ENCODE measurements around the gene MYO9B.

Gene MYO9B

DNA sequence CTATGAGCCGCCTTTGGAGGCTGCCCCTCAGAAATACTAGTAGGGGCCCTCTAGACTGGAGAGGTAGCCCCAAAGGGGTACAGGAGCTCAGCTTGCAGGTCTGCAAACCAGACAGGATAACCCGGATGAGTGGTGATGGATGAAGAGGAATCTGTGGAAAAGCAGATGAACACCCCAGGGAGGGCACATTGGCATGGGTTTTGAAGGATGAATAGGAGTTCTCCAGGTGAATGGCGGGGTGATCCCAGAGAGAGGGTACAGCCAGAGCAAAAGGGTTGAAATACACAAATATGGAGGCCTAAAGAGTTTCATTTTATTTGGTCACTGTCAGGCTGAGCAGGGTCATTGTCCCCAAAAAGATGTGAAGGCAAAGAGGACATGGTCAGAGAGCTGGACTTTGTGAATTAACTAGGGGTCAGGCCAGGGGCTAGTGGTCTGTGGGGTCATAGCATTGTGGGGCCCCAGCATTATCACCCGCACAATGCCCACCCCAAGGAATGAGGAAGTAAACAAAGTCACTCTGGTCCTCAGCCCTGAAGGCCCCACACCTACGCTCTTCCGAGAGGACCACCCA lies 165.3 kb downstream of the MYO9B start:
- no peak for DNase-seq (ENCODE audit: low read depth in 2 of 2, low spot score in 1 of 2)

DNA sequence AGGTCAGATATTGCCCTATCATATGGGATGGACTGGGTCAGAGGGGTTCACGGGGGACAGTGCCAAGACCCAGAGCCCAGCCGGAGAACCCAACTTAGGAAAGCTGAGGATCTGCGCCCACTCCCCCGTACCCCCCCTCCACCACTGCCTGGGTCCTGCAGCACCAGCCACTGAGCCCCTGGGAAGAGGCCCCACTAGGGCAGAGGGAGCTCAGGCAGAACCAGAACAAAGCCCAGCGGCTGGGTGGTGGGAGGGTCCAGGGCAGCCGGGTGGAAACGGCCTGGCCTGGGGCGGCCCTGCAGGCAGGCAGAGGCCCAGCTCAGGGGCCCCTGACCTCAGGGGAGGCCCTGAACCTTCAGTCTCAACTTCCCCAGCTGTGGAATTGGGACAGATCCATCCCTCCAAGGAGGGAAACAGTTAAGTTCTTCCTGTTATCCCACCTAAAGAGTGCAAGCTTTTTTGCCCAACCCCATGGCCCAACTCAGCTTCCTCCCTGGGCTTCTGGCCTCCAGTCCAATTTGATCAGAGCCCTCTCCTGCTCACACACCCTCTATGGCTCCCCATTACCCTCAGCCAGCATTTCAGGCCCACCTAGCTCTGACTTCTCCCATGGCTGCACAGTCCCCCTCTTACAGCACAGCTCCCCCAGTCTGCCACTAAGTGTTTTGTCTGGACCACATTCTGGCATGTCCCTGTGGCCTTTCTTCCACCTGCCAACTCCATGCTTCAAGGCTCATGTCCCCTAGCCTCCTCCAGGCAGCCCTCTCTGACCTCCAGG lies 167.0 kb downstream of the MYO9B start:
- no peak for DNase-seq (ENCODE audit: low read depth in 2 of 2, low spot score in 1 of 2)

DNA sequence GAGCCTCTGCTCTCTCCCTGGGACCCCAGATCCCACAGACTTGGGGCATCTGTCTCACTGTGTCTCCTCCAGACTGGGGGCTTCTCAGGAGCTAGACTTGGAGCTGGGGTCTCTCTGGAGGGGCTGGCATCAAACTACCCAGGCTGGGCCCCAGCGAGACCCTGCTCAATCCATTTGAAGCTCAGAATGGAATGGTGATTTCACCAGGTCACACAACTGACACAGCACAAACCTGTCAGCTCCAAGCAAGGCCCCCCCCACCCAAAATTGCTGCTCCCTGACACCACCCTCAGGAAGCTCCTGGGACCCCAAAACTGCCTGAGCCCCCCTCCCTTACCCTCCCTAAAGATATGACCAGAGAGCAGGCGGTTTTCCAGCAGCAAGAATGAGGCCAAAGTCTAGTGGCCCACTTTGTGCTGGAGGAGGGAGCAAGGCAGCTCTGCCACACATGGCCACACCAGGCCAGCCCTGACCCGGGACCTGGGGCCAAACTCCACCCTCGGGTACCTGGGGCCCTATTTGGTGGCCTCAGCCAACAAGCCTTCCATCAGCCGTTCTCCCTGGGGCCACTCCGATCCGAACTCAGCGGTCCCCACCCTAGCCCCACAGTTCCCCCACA lies 167.7 kb downstream of the MYO9B start:
- DNase-seq (ENCODE audit: low read depth in 2 of 2, low spot score in 1 of 2) = no peak

DNA sequence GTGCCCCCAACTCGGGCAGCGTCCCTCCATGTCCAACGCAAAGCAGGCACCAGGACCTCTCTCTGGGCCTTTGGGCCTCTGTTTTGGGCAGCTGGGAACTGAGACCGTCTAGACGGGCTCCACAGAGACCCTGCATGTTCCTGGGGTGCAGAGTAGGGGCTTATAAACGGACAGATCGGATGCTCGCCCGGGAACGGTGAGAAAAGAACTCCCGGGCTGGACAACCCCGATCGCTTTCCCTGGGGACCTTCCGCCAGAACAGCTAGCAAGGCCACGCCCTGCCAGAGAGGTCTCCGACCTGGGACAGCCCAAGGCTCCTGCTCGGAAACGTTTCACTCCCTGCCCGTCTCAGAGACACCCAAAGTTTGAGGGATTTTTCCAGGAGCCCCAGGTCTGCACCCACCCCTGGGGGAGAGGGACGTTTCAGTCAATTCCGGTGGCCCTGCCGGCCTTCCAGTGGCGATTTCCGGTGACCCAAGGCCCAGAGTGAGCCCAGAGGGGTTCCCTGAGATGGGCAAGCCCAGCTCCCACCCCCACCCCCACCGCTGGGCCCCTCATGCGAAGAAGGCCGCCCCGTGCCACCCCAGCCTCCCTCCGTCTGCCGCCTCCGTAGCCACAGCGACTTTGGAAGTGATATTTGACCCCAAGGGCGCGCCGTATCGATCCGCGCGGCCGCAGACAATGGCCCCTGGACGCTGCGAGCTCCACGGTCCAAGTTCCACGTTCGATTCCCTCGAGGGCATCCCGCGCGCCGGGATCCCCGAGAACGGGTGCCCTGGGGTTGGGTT lies 168.4 kb downstream of the MYO9B start:
- no peak for DNase-seq (ENCODE audit: low read depth in 2 of 2, low spot score in 1 of 2)

DNA sequence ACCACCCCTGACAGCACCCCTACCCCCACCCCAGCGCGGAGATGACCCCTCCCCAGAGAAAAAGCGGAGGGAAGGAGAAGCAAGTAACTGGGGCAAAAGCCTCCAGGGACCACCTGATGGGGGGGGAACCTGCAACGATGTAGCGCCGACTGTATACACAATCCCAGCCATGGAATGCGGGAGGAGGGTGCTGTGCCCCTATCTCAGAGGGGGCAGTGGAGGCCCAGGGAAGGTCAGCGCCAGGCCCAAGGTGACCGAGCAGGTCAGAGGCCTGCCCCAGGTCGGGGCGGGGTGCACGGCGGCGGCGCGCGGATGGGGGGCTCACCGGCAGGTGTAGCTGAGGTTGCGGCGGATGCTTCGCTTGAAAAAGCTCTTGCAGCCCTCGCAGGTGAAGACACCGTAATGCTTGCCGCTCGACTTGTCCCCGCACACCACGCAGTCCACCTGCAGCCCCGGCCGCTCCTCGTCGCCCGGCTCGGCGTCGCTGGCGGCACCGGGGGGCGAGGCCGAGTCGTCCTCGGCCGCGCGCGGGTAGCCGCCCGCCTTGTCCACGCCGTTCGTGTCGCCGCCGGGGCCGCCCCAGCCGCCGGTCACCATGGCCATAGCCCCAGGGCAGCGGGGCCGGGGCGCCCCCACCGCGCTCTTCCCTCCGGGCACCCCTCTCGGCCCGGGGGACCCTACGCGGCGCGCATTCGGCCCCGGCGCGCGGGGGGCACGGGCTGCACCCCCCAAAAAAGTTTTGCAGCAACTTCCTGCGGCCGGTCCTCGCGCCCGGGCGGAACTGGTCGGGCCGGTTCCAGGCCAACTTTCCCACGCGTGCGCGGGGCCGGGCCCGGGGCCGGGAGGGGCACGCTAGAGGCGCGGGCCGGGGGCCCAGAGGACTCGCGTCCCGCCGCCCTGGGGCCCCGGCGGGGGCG lies 169.3 kb downstream of the MYO9B start:
- DNase-seq (ENCODE audit: low read depth in 2 of 2, low spot score in 1 of 2) = no peak

DNA sequence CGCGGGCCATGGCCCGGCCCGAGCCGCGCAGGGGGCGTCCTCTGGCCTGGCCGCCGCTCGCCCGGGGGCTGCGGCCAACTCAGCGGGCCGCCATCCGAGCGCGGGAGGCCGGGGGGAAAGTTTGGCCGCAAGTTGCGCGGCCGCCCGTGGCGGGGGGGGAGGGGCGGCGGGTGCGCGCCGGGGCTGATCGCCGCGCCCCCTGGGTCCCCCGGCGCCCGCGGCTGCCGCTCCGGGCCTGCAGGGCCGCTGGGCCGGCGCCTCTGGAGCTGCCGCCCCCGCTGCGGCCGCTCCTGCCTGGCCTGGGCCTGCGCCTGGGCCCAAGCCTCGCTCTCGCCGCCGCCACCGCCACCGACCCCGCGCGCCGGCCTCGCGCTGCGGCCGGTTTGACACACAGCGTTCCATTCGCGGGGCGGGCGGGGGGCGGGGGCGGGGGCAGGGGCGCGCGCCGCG lies 170.0 kb downstream of the MYO9B start, which contains the start of gene NR2F6:
TSS of gene NR2F6 (minus strand) at position 385 of the 450 bp plus-strand sequence. CDS start 699 bp downstream, outside the sequence.
- DNase-seq (ENCODE audit: low read depth in 2 of 2, low spot score in 1 of 2) = no peak

DNA sequence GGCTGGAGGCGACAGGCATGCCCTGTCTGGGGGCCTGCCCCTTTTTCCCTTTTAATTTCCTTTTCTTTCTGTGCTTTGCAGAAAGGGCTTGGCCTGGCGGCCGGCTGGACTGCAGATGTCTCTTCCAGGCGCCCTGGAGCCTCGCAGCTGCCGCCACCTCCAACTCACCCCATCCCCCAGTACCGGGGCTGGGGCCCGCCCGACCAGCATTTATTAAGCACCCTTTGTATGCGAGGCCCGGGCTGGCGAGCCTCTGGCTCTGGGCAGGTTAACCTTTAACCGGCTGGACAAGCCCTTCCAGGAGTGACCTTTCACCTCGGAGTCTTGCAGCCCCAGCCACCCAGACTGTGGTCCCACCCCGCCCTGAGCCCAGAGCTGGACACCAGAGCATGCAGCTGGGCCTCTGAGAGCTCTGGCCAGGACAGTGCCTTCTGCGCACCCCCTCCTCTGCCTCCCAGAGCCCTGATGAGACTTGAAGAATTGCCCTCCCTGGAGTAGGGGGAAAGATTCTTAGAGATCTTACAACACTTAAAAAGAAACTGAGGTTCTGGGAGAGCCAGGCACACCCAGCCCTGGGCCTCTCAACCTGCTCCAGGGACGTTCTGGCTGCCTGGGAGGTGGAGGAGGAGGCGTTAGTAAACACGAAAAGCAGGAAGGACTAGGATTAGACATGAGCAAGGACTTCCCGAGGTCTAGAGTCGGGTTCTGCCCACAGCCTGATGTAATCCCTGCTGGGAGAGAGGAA lies 171.3 kb downstream of the MYO9B start:
- no peak for DNase-seq (ENCODE audit: low read depth in 2 of 2, low spot score in 1 of 2)

DNA sequence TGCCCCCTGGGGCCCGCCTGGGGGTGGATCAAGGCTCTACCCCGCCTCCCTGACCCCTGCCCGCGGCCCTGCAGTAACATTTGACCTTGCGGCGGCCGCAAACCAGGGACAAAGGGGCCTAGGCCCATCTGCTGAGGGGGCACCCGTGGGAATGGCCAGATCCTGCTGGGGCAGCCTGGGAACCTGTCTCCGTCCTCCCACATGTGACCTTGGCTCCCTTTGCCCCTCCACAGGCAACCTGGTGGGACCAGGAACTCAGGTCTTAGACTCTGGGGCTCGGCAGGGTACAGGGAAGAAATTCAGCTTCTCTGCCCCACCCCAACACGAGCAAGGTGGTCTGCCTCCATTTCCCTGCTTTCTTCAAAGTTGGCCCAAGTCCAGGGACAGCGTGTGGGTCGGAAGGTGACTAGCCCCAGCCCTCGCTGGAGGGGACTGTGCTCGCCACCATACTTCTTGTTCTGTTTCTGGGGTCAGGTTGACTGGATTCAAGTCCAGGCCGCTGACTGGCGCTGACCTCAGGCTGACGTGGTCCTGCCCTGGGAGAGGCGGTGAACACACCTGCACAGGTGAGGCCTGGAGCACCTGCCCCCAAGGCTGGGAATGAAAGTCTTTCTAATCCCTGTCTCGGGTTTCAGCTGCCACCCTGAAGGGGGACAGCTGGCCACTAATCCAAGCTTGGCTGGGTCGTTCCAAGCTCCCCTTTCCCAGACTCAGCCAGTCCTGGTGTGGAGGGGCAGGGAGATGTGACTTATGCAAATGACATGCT lies 172.6 kb downstream of the MYO9B start:
- no peak for DNase-seq (ENCODE audit: low read depth in 2 of 2, low spot score in 1 of 2)

GRCh38 chr19:17249887-17250548 lies 174.4 kb downstream of the MYO9B start:
- no peak for DNase-seq (ENCODE audit: low read depth in 2 of 2, low spot score in 1 of 2)

DNA sequence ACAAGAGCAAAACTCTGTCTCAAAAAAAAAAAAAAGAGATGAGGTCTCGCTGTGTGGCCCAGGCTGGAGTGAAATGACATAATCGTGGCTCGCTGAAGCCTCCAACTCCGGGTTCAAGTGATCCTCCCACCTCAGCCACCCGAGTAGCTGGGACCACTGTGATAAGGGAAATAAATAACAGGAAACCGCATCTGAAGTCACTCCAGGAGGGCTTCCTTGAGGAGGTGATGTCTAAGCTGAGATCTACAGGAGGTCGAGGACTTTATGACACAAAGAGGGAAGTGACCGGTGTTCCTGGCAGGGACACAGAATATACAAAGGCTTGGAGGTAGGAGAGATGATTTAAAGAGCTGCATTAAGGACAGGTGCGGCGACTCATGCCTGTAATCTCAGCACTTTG lies 179.1 kb downstream of the MYO9B start:
- DNase-seq (ENCODE audit: low read depth in 2 of 2, low spot score in 1 of 2) = no peak

- DNase-seq (ENCODE audit: low read depth in 2 of 2, low spot score in 1 of 2) = no peak
These were observed 179.6 kb downstream of the MYO9B start for GRCh38 chr19:17255150-17255621.

DNA sequence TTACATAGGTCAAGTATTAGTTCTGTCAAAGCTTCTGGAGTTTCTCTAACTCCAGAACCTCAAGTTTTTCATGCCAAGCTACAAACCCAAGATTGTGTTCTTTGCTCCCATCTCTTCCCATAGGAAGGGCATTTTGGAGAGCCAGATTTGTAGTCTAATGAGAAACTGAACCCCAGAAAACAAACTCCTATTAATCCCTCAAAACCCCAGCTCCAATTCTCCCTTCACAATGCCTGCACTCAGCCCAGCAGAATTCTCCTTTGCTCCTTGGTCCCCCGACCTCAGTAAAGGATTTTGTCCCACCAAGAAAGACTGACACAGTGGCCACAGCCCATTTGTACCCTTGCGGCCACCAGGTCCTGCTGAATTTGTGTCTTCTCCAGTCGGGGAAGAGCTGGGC lies 180.6 kb downstream of the MYO9B start:
- no peak for DNase-seq (ENCODE audit: low read depth in 2 of 2, low spot score in 1 of 2)

- no peak for DNase-seq (ENCODE audit: low read depth in 2 of 2, low spot score in 1 of 2)
These were observed 183.7 kb downstream of the MYO9B start for GRCh38 chr19:17259118-17259780.

GRCh38 chr19:17259934-17260333 lies 184.4 kb downstream of the MYO9B start:
- no peak for DNase-seq (ENCODE audit: low read depth in 2 of 2, low spot score in 1 of 2)

- peak; percentile 80 for DNase-seq (ENCODE audit: low read depth in 2 of 2, low spot score in 1 of 2)
These were observed 185.3 kb downstream of the MYO9B start for GRCh38 chr19:17260842-17261325.

GRCh38 chr19:17262557-17262956 lies 187.0 kb downstream of the MYO9B start:
- no peak for DNase-seq (ENCODE audit: low read depth in 2 of 2, low spot score in 1 of 2)

Measured in stimulated activated CD8-positive, alpha-beta memory T cell treated with anti-CD3 and anti-CD28 coated beads, Interleukin-4, amount 100 ng/mL, for 1 hour (primary cell).